Kidney (tissue), 14 donors: ENCODE results near the gene CDC42EP1. TPM values are rescaled to one million over a fixed set of nuclear protein-coding genes. Genes with fewer than 3 reads are reported as not detected.
A peak's percentile ranks its signal among the peaks of the same experiment; 100 is the strongest.

Source experiments
- DNase-seq, 5 donors: peaks; one replicate each; pipeline ENCODE4 v3.0.0-alpha.2; 2013 to 2020
- FAIRE-seq: peaks from 2 replicates; lab custom pipeline; 2012; peaks lifted over from hg19 to GRCh38; lab: Jason Lieb, UNC
- H3K27ac ChIP-seq, 2 donors: one replicate each; pipeline ENCODE4 v1.7.0; 2013; ENCODE audit warnings: low read depth in 2 of 2, low read length in 2 of 2, inconsistent platforms in 1 of 2
- H3K27me3 ChIP-seq: one replicate; pipeline ENCODE4 v1.7.1; 2013; ENCODE audit warnings: low read length, inconsistent platforms; ENCODE audit not compliant: control insufficient read depth, insufficient read depth
- H3K36me3 ChIP-seq, 3 donors: one replicate each; pipeline versions ENCODE4 v1.7.0 to v1.7.1; 2013; ENCODE audit warnings: low read length in 3 of 3, control low read depth in 1 of 3, inconsistent platforms in 1 of 3; ENCODE audit not compliant: insufficient read depth in 3 of 3, control insufficient read depth in 2 of 3
- H3K4me1 ChIP-seq, 3 donors: one replicate each; pipeline versions ENCODE4 v1.7.0 to v1.7.1; 2013; ENCODE audit warnings: low read length in 3 of 3, inconsistent platforms in 1 of 3, low read depth in 1 of 3; ENCODE audit not compliant: control insufficient read depth in 2 of 3, insufficient read depth in 2 of 3
- H3K4me3 ChIP-seq, 3 donors: one replicate each; pipeline versions ENCODE4 v1.7.0 to v1.8.1; 2013; ENCODE audit warnings: low read length in 3 of 3, control low read depth in 1 of 3, inconsistent platforms in 1 of 3
- H3K9ac ChIP-seq, 3 donors: one replicate each; pipeline versions ENCODE4 v1.7.0 to v1.7.1; 2013; ENCODE audit warnings: low read length in 3 of 3, control low read depth in 1 of 3, inconsistent platforms in 1 of 3
- H3K9me3 ChIP-seq, 3 donors: one replicate each; pipeline versions ENCODE4 v1.7.0 to v1.7.1; 2013; ENCODE audit warnings: low read length in 3 of 3, control low read depth in 1 of 3, inconsistent platforms in 1 of 3; ENCODE audit not compliant: control insufficient read depth in 2 of 3, insufficient read depth in 1 of 3
- CTCF ChIP-seq: IDR thresholded peaks from 3 replicates; pipeline ENCODE4 v1.5.1; 2012; ENCODE audit warnings: mild to moderate bottlenecking, moderate library complexity, borderline replicate concordance; ENCODE audit not compliant: insufficient read depth; ENCODE audit errors: extremely low read depth
- intact Hi-C: fragments of 100-400 bp; cut with DNase I; formaldehyde crosslinking; loops from one replicate; pipeline ENCODE4 v1.11.1; 2022
- polyA plus RNA-seq: library from polyadenylated mRNA; stranded (reverse); fragments of 350-450 nt; fragmentation: Illumina TruSeq; extraction: RNeasy Lipid Tissue Mini Kit (QIAGEN cat#74804); gene quantifications from one replicate; pipeline ENCODE4 v1.2.3, GENCODE V29; 2014; ENCODE audit warnings: low read depth, low replicate concordance; ENCODE audit not compliant: insufficient read depth
- total RNA-seq: library from RNA; stranded (reverse); fragmentation: NEBNext Ultra II Directional; extraction: Animal tissue kit (Norgen Biotek cat#: 25700); gene quantifications from one replicate; pipeline ENCODE4 v1.2.1, GENCODE V29; 2021
- donor health status: control.
- donor health status: control.
- donor health status: control.
- donor health status: control.
- donor health status: control.
- donor health status: DM: yes; HTN: yes; CAD: no.
- donor health status: Normal renal cell carcinoma (clear cell type).

CDC42EP1 gene
- total and polyA plus RNA-seq, 2 donors from 2014 or later: 29.5 to 68.5 TPM

- Histone ChIP-seq H3K27me3 (no peaks in the 10 kb centered on the region), H3K27ac (no peak overlapping the region), H3K36me3 (peaks cover 0 to 25% (median 2%) of the 10 kb centered on the region in 3 donors), H3K4me3 (no peak overlapping the region), H3K9ac (peak overlapping the region in 1 of 3 donors; percentile 14), H3K9me3 (no peaks in the 10 kb centered on the region), H3K4me1 (peaks cover 0 to 43% (median 25%) of the 10 kb centered on the region in 3 donors)
- FAIRE-seq (no peak), DNase-seq (no peak)
- no peak for TF ChIP-seq CTCF
- intact Hi-C loops: loop anchor here (5.0 kb wide), 1 partner anchor 33 kb away; no protein-coding TSS in a partner anchor
Measured at GRCh38 chr22:37570661-37570976, 10.3 kb downstream of the CDC42EP1 start.

- no peak for TF ChIP-seq CTCF
- H3K36me3 ChIP-seq: peaks cover 0 to 20% (median 2%) of the 10 kb centered on the region in 3 donors
- H3K27ac ChIP-seq: no peak overlapping the region
- H3K4me3 ChIP-seq: no peak overlapping the region
- no peak for DNase-seq
- H3K9ac ChIP-seq: no peak overlapping the region
- no peak for FAIRE-seq
- H3K9me3 ChIP-seq: no peaks in the 10 kb centered on the region
- H3K27me3 ChIP-seq: no peaks in the 10 kb centered on the region
- H3K4me1 ChIP-seq: peaks cover 0 to 35% (median 25%) of the 10 kb centered on the region in 3 donors
- intact Hi-C loops: loop anchor here (5.0 kb wide), 1 partner anchor 34 kb away; no protein-coding TSS in a partner anchor
Measured at GRCh38 chr22:37571258-37571991, 11.1 kb downstream of the CDC42EP1 start.

- intact Hi-C loops: loop anchor here (5.0 kb wide), 1 partner anchor 35 kb away; no protein-coding TSS in a partner anchor
Measured at GRCh38 chr22:37571992-37572373, 11.7 kb downstream of the CDC42EP1 start.

More at GRCh38 chr22:37571992-37572373, 11.7 kb downstream of the CDC42EP1 start:
- no peak overlapping the region for H3K9ac ChIP-seq
- DNase-seq: no peak
- H3K36me3 ChIP-seq: peaks cover 0 to 15% (median 2%) of the 10 kb centered on the region in 3 donors
- H3K9me3 ChIP-seq: no peaks in the 10 kb centered on the region
- TF ChIP-seq CTCF: no peak
- H3K4me1 ChIP-seq: peaks cover 0 to 30% (median 19%) of the 10 kb centered on the region in 3 donors
- H3K4me3 ChIP-seq: no peak overlapping the region
- no peak overlapping the region for H3K27ac ChIP-seq
- no peak for FAIRE-seq
- no peaks in the 10 kb centered on the region for H3K27me3 ChIP-seq
